Activated CD4-positive, CD25-positive, alpha-beta regulatory T cell (primary cell): ENCODE results near the gene JPH4.

Experiments used
- DNase-seq, 4 experiments: peaks; one replicate each; lab custom pipeline; 2025; lab: John Stamatoyannopoulos, UW

Gene JPH4

DNA sequence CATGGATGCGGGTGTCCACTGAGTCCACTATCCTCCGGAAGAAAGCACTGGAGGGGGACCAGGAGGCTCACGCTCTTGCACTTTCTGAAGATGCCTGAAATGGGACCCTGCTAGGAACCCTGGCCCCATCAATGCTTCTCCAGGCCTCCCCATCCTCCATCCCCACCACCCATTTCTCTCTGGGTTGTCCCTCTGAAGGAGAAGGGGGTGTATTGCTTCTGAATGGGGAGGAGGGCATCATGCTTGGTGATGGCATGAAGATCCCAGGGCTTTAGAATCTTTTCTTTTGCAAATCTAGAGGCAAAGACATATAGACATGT is 681 bp upstream of the JPH4 start:
- no peak for DNase-seq

DNA sequence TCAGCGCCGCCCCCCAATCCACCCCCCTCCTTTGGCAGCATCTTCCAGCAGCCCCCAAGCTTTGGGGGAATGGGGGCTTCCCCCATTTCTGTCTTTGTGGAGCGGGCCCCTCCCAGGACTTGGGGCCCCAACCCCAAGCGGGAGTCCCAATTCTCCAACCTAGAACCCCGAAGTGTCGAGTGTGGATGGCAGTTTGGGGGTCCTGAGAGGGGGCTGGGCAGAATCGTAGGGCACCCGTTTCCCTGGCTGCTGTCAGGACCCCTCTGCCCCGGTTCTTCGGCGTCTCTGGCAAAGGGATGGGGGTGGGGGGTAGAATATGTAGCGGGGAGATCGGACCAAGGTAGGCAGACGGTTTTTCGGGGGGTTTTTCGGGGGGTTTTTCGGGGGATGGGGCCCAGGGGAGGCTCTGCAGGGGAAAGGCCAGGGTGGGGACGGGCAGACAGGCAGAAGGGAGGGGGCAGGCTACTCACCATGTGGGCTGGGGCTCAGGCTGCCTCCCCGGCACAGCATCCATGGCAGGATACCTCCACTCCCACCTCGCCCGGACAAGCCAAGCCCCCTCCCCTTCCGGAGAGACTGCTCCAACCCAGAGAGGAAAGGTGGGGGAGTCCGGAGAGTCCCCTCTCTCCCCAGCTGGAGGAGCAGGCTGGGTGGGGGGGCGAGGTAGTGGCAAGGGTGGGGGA is 739 bp downstream of the JPH4 start:
- DNase-seq: no peak

DNA sequence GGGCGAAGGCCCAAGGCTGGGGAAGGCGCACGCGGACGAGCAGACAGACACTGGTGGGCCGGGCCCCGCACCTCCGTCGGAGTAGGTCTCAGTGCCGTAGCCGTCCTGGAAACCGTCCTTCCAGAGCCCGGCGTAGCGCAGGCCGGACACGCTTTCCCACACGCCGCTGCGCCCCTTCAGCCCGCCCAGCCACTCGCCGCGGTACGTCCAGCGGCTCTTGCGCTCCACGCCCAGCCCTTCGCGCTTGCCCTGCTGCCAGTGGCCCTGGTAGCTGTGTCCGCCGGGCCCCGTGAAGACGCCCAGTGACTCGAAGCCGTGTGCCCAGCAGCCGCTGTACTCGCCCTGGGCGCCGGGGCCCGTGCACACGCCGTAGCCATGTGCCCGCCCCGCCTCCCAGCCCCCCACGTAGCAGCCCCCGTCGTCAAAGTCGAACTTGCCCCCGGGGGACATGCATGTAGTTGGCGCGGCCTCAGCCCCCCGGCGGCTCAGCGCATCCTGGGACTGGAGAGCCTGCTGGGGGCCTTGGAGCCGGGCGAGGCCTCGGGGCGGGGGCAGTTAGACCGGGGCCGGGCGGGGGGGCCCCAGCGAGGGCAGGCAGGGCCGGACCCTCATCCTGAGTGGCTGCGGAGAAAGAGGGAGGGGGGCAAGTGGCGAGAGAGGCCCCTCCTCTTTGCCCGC is 1.4 kb downstream of the JPH4 start:
- DNase-seq: no peak

DNA sequence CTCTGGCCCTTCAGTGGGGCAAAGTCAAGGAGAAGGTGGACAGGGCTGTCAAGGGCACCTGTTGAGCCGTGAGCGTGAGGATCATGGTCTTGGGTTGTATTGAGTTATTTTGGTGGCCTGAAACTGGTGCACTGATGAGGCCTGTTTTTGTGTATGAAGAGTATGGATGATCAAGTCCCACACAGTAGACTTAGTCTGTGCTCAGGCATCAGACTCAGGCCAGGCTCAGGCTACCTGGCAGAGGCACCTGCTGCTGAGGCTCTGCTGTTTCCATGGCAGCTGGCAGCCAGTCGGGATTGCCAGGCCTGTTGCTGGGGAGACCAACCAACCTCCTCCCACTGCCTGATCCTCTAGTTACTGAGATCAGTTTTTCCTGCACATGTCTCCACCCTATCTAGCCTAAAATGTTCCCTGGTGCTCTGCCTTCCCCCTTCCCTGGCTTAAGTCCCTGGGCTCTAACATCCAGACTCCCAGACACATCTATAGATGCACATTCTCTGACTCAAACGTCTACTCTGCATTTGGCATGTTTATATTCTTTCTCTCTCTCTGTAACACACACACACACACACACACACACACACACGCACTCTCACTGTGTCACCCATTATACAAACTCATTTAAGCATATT is 5.1 kb downstream of the JPH4 start:
- DNase-seq: no peak

DNA sequence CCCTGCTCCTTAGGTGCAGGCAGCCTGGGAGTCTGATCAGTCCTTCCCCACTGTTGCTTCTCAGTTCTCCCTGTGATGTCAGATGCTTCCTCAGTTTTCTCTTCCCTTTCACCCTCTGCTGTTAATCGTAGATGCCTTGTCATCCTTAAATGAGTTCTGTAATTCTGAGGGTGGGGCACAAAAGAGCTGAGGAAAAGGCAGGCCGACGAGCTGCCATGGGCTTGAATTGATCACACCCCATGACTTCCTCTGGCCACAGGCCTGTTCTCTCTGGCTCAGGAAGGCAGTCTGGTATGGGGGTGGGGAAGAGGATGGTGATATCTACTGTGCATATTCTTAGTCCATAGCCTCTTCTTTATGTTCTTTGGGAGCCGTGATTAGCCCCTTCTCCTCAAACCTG is 5.8 kb downstream of the JPH4 start:
- no peak for DNase-seq

DNA sequence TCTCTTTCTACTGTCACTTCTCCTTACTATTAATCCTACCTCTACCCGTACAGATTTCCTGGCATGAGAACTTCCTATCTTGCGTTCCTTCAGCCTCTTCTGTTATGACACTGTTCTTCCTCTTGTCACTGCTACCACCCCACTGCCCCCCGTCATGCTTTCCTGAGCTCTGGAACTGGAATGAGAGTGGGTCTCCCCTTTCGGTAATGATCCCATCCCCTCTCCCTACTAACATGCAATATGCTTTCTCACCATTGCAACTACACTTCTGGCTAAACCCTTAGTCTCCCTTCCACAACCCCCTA is 6.1 kb downstream of the JPH4 start:
- no peak for DNase-seq

DNA sequence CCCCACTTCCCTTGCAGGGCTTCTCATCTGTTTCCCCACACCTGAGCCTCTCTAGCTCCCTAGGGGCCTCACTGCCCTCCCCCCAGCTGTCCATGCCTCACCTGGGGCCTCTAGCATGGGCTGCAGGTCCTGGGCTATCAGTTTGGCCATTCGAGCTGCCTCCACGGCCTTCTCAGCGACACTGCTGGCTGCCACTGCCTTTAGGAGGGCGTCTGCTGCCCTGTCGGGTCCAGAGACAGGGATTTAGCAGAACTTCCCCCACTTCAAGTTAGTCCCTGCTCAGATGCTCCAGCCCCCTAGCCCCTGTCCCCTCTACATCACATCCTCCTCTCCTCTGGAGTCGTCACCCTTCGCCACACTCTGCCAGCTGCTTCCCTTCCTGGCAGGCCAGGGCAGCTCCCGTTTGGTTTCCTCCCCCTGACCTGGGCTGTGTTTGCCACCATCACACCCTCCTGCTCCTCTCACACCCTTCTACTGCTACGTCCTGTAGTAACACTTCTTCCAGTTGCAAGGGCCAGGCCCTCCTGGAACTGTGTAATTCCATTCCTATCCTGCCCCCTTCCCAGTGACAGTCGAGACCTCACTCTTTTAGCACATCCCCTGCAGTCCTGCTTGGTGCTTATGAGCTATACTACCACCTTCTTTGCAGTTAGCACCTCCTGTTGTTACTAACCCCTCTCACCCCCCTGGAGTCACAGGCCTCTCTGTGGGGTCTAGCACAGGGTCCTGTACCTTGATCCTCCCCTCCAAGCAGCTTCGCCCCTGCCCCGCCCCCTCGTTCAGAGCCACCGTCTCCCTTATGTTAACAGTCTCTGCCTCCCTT is 6.7 kb downstream of the JPH4 start:
- DNase-seq: no peak

DNA sequence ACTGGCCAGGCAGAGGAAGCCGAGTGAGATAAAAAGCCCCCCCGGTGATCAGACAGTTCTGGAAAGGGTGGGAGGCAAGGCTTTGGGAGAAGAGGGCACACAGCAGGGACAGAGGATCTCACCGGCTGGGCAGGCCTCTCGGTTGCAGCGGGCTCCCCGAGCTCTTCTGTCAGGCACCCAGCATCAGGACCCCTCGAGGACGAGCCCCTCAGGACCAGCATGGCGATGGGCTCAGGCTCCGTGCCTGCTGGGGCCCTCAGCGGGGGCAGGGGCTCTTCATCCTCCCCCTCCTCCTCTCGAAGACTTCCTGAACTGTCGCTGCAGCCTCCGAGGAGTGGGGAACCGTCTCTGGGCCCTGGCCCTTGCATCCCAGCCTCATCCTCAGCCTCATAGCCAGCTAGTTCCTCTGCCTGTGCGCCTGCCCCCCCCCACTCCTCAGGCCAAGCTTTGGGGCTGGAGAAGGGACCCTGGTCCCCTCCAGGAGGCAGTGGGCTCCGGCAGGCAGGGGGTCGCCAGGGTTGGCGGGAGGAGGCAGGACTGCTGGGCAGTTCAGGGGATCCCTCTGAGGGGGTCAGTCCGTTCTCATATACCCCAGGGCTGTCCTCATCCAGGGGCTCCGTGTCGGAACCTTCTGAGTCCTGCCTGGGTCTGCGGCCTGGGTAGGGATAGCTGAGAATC is 7.6 kb downstream of the JPH4 start:
- no peak for DNase-seq

DNA sequence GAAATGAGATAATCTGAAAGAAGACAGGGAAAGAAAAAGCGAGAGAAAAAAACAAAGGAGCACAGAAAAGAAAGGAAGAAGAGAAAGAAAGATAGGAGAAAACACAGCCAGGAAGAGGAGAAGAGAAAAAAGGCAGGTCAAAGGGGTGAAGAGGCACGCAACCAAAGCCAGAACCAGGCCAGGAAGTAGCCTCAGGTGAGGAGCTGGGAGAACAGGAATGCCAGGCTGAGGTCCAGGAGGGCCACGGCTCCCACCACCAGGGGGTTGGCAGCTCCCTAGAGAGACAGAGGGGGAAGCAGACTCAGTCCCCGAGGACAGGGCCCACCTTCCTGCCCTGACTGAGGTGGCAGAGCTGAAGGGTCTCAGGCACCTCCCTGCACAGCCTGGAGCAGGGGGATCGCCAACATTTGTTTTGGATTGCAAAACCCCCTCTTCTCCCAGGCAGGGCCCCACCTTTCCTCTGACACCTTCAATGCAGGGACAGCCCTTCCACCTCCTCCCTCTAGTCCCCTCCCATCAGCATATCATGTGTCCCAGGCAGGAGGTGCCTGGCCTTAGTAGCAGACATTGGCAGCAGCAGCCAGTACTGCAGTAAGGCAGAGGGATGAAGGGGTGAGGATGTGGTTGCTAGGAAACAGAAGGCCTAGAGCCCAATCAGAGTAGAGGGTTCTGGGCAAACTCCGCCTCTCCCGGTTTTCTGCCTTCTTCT is 9.0 kb downstream of the JPH4 start:
- DNase-seq: no peak

DNA sequence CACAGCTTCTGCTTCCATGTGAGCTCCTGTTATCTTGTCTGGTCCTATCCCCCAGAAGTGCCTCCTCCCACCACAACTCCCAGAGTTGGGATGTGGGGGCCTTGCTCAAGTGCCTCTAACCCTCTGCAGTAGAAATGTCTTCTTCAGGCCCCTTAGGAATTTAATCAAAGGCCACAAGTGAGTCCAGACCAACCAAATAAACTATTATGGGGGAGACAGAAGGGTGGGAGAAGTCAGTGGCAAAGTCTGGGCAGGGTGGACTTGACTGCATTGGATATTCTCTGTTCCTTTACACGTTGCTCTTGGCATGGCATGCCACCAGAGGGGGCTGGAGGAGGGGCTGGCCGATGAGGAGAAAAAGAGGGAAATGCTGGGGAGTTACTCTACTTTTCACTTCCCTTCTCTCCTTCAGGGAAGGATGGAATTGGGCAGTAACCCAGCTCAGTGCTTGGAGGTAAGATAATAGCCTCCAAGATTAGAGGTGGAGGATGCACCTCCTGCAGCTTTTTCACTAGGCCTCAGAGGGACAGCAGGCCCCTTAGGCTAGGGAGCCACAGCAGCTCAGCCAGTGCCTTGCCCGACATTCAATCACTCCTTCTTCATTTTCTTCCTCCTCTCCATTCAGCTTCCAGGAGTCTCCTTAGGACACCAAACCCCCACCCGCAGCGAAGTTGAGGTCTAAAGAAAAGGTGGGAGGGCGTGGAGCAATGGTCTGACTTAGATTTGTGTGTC is 9.8 kb downstream of the JPH4 start:
- no peak for DNase-seq

DNA sequence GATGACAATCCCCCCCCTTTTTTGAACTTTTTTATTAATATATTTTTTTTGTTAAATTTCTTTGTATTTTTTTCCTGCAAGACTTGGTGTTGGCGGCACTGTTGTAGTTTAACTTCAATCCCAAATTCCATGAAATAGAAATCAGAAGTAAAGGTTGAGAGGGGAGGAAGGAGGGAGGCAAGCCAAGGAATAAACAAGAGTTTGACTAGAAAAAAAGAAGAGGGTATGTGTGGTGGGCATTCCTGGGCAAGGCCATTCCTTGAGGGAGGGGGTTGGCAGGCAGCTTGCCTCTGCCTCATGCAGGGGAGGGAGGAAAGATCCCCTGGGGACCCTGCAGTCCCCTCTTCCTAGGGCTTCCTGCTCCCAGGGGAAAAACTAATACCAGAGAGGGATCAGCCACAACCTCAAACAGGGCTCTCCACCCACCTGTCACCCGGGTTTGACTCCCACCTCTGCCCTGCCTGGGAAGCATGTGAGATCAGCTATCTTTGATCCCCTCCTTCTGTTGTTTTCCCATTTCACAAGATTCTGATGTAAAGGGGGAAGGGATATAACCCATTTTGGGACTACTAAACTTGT is 10.5 kb downstream of the JPH4 start:
- no peak for DNase-seq

DNA sequence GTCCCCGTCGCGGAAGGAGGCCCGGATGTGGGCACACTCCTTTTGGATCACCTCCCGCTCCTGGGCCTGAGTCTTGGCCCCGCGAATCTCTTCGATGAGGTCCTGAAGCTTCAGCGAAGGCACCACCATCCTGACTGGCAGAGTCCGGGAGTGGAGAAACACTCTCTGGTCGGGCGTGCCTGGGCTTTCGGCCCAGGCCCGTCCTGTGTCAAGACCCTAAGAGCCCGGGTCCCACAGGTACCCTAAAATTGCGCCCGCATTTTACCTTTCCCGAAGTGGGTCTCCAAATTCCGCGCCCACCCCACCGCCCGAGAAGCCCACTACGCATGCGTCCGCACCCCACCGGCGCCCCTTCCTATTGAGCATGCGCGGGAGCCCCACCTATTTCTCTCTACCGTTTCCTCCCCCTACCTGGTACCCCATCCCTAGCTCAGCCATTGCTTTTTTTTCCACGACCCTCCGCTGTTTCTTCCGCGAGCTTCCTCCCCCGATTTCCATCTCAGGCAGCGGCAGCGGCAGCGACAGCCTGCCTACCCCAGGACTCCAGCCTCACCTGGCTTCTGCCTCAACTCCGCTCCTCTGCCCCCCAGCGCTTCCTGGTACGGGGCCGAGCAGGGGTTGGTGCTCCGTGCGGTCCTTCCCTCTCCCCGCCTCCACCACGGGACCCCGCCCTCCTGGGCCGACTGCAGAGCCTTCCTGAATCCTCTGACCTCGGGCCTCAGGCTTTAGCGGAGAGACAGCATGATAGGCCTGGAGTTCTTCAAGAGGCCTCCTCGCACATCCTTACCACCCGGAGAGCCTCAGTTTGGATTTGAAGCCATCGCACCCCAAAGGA is 11.2 kb downstream of the JPH4 start, which contains the start of gene AP1G2:
Gene AP1G2, minus strand, starts transcription at position 606 of the 835 bp plus-strand sequence. Its CDS starts 477 bp downstream, at position 129.
- peak; percentile 66 to 71 (median 68) for DNase-seq

DNA sequence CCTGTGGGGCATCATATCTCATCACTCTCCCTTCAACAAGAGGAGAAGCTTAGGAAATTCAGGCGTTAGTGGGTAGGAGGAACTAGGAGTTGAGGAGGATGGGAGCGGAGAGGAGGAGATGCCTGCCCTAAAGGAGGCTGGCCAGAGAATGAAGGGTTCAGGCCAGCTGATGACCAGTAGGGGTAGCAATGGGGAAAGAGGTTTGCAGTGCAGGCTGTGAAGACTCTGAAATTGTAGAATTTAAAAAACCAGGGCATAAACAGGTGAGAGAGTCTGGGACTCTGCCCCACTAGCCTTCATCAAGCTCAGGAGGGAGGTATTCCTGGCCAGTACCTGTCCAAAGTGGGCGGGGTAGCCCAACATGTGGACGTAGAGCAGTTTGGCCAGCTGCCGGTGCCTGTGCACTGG is 11.8 kb downstream of the JPH4 start:
- DNase-seq: no peak

DNA sequence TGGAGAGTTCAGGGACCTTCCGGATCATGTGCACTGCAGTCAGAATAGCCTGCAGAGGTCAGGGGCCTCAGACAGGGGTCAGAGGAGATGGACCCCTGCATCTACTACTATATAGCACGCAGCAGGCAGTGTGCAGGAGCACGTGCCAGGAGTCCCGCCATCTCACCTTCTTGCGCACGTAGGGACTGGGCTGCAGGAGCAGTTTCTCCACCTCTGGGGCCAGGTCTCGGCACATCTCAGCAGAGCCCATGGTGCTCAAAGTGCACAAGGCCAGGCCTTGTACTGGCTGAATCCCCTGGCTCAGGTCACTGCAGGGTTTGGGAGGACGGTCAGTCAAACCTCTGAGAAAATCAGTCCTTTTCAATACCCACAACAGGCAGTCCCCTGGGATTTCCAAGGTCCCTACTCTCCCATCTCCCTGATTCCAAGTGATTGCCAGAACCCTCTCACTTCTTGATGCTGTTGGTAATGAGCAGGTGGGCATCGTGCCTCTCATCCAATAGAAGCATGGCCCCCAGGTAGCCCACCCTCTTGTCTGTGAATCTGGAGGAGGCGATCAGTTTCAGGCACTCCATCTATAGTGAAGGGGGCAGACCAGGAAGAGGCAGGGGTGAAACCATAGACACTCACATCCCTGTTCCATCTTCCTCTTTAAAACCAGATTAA is 12.3 kb downstream of the JPH4 start:
- no peak for DNase-seq

DNA sequence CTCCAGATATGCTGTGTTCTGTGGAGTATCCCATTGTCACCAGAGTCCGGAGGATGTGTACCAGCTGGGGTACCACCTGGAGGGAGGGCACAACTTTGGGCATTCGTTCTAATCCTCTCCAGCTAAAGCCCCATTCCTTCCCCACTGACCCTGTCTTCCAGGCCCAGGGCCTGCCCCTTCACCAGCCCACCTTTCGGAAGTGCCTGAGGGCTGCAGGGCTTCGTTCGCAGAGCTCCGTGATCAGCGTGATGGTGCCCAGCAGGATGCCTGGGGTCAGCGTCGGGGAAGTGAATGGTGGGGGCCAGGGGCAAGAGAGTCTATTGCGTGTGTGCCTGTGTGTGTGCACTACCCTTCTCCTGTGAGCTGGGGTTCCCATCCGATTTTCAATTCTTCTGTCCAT is 13.0 kb downstream of the JPH4 start:
- no peak for DNase-seq

DNA sequence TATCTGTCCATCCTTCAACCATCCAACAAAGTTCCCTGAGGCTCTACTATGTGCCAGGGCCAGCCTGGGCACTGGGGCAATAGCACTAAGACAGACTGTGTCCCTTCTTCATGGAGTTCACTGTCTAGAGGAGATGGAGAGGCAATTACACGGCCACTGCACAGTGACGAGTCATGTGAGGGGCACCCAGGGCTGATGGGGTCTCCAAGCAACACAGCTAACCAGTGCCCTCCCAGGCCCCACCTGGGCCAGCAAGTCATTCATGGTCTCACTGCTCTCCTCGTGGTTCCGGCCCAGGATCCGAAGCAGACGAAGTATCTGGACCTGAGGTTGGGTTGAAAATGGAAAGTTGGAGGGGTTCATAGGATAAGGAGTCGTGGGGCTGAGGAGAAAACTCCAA is 13.7 kb downstream of the JPH4 start:
- DNase-seq: no peak

DNA sequence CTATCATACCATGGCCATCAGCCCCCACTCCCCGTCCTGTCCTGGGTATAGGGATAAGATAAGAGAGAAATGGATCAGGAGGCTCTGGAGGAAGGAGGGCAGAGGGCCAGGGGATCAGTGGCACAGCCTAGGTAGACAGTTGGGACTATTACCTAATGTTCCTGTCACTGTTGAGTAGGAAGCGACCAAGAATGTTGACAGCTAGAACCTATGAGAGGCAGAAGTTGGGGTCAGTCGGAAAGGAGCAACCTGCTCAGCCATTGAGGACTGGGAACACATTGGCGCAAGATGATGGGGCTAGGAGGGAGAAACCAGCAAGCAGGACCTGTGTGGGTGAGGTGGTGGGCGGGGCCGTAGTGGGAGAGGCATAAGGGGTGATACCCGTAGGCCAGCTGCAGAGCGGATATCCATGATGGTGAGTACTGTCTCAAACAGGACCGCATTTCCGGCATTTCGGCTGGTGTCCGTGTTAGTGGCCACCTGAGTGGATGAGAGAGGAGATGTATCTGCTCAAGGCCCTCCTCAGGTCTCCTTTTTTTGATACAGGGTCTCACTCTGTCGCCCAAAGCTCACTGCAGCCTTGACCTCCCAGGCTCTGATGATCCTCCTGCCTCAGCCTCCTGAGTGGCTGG is 14.3 kb downstream of the JPH4 start:
- no peak for DNase-seq

DNA sequence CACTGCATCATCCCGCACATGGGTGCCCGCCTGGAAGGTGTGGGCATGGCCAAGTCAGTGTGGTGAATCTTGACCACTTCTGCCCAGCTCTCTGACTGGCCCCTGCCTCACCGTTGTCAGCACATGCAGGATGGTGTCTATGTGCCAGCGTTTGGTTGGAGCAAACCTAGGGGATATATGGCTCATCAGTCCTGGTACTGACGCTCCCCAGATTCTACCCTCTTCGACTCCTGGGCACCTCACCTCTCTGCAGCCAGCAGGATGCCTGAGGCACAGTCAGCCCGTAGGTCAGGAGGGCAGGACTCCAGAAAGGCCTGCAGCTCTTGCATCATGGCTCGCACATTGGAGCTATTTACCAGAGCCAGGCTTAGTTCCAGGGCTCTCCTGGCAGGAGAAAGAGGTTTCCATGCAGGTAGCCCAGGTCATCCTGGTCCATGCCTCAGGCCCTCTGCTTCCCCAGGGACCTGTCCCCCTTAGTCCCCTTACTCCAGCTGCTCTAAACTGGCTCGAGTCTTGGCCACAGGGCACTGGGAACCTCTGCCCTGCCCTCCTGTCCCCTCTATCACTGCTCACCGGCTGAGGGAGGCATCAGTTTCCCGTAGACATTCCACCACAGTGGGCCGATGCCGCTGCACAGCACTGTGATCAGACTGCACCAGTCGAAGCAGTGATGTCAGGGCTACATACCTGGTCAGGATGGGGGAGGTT is 15.0 kb downstream of the JPH4 start:
- DNase-seq: no peak
